Prostate gland (tissue), 2 donors: ENCODE data around the gene CFAP97D2.

Experiments
- CTCF ChIP-seq, 4 experiments: fragments of 200-600 bp in 2 of 4; fragments of 450-650 bp in 2 of 4; sonication (generic) in 2 of 4; IDR thresholded peaks; 1 replicate in 3 of 4; 2 replicates in 1 of 4; pipeline ENCODE4 v1.5.1; 2016 to 2019; ENCODE audit warnings: antibody characterized with exemption in 4 of 4, mild to moderate bottlenecking in 2 of 4, moderate library complexity in 2 of 4
- POLR2AphosphoS5 ChIP-seq: sonication (generic); formaldehyde crosslinking; IDR thresholded peaks from one replicate; pipeline ENCODE4 v1.6.1; 2017; ENCODE audit warnings: antibody characterized with exemption

- TF ChIP-seq POLR2AphosphoS5, result no peak
- TF ChIP-seq CTCF (IDR thresholded peaks at IDR 0.05), result no peak
Measured at GRCh38 chr13:114143806-114144605, 35.1 kb upstream of the CFAP97D2 start.
